SK-N-DZ (cell line): ENCODE data around the gene AQP9.
A peak's percentile ranks its signal among the peaks of the same experiment; 100 is the strongest.

Experiments used
- DNase-seq: peaks from one replicate; pipeline ENCODE4 v3.0.0-alpha.2; 2015; ENCODE audit warnings: low spot score
- small RNA-seq, 2 experiments: library from RNA; depleted of rRNA; stranded (forward); fragments of <200 nt; gene quantifications; one replicate each; pipeline ENCODE3, GENCODE V24; 2014

The AQP9 gene

GRCh38 chr15:58224068-58224467 lies 85.9 kb downstream of the AQP9 start:
- no peak for DNase-seq

GRCh38 chr15:58227706-58228543 lies 89.7 kb downstream of the AQP9 start:
- peak; percentile 77 for DNase-seq

GRCh38 chr15:58228718-58229117 lies 90.5 kb downstream of the AQP9 start:
- DNase-seq = no peak

GRCh38 chr15:58229297-58229768 lies 91.2 kb downstream of the AQP9 start:
- no peak for DNase-seq

GRCh38 chr15:58232281-58233065 lies 94.3 kb downstream of the AQP9 start:
- no peak for DNase-seq

GRCh38 chr15:58233341-58233740 lies 95.2 kb downstream of the AQP9 start:
- DNase-seq = no peak

Small RNA genes within 50 kb of the gene (small RNA-seq; reads per million reads assigned to genes)
- gene MTCO3P23 = 0 reads per million in 2 experiments
